Fibroblast of villous mesenchyme (primary cell): ENCODE measurements around the gene ZFP91. TPM values are rescaled to one million over a fixed set of nuclear protein-coding genes. Genes with fewer than 3 reads are reported as not detected.

ENCODE experiments used
- DNase-seq: peaks from one replicate; pipeline ENCODE4 v3.0.0-alpha.2; 2010; ENCODE audit warnings: low read depth
- H3K4me3 ChIP-seq: 2 replicates; pipeline ENCODE4 v1.5.1; 2011; ENCODE audit warnings: low read depth, mild to moderate bottlenecking, low read length
- total RNA-seq: library from RNA; depleted of rRNA; stranded (reverse); fragments of >200 nt; gene quantifications from 2 replicates; pipeline ENCODE4 v1.2.3, GENCODE V29; 2012
- TF ChIP-seq, protein P1 (sequence below): IDR thresholded peaks from 2 replicates; pipeline ENCODE4 v1.5.1; 2012; ENCODE audit warnings: low read depth, mild to moderate bottlenecking, low read length; ENCODE audit not compliant: insufficient read depth

Gene ZFP91
- total RNA-seq, 1 donor: 68.7 TPM

DNA sequence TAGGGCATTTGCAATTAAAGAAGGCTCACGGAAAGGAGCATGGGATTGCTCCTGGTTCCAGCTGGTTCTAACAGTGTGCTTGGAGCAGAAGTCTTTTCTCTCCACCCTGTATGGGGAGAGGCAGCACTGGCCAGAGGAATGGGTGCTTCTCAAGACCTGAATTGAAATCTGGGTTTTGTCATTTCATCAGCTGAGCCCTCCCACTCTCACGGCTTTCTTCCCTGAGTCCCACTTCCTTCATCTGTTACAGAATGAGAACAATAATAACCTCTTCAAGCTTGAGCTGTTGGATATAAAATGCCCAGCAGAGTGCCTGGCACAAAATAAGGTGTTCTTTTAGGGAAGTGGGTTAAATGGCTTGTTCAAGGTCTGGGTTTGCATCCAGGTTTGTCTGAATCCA lies 60.8 kb downstream of the ZFP91 start:
- TF ChIP-seq, protein P1, sequence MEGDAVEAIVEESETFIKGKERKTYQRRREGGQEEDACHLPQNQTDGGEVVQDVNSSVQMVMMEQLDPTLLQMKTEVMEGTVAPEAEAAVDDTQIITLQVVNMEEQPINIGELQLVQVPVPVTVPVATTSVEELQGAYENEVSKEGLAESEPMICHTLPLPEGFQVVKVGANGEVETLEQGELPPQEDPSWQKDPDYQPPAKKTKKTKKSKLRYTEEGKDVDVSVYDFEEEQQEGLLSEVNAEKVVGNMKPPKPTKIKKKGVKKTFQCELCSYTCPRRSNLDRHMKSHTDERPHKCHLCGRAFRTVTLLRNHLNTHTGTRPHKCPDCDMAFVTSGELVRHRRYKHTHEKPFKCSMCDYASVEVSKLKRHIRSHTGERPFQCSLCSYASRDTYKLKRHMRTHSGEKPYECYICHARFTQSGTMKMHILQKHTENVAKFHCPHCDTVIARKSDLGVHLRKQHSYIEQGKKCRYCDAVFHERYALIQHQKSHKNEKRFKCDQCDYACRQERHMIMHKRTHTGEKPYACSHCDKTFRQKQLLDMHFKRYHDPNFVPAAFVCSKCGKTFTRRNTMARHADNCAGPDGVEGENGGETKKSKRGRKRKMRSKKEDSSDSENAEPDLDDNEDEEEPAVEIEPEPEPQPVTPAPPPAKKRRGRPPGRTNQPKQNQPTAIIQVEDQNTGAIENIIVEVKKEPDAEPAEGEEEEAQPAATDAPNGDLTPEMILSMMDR: no peak
- no peak overlapping the region for H3K4me3 ChIP-seq
- DNase-seq: no peak

- TF ChIP-seq, protein P1: no peak
- DNase-seq: no peak
- H3K4me3 ChIP-seq: no peak overlapping the region
These were observed 61.6 kb downstream of the ZFP91 start for GRCh38 chr11:58640386-58641023.

GRCh38 chr11:58641341-58641740 lies 62.5 kb downstream of the ZFP91 start:
- TF ChIP-seq, protein P1: no peak
- no peak for DNase-seq
- H3K4me3 ChIP-seq: no peak overlapping the region

DNA sequence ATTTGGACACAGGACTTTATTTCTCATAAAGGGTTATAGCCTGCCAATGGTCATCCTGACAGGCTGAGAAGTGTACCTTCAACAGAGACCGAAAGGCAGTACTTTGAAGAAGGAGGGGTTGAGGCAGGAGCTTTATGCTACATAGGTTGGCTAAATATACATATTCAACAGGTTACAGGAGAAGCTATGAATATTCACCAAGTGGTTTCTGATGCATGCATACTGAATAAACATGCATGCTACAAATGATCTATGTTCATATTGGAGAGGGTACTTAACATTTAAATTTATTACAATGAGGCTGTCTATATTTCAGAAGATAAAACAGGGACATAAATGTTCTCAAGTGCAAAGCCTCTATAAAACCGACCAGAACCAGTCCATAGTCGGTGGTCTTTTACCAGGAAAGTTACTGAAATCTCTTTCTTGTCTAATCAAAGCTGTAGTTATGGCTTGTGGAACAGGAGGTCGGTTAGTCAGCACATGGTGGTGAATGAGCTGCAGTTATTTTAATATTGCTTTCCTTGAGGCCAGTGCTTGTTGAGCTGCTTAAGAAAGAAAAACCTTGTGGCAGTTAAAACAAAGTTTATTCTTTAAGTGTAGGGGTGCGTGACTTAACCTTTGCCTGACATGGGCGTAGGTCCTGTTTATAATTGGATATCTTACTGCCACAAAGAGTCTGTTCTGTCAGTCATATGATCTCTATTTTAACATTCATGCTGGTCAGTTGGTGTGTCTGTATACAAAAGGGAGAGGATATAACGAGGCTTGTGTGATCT lies 63.1 kb downstream of the ZFP91 start:
- TF ChIP-seq, protein P1: no peak
- no peak overlapping the region for H3K4me3 ChIP-seq
- DNase-seq: no peak

- H3K4me3 ChIP-seq: no peak overlapping the region
- TF ChIP-seq, protein P1: no peak
- no peak for DNase-seq
These were observed 67.0 kb downstream of the ZFP91 start for GRCh38 chr11:58645854-58646253.

GRCh38 chr11:58647141-58647699 lies 68.4 kb downstream of the ZFP91 start:
- TF ChIP-seq, protein P1: no peak
- no peak overlapping the region for H3K4me3 ChIP-seq
- no peak for DNase-seq
